ACC112 (cell line): ENCODE measurements around the gene MBTPS1.

Experiments used
- H2AFZ ChIP-seq: fragments of 200-600 bp; sonication (generic); one replicate; pipeline ENCODE4 v1.6.0; 2017; ENCODE audit warnings: antibody characterized with exemption, low read length; ENCODE audit not compliant: unreplicated experiment
- H3K27ac ChIP-seq: fragments of 200-600 bp; sonication (generic); 2 replicates; pipeline ENCODE4 v1.5.1; 2014; ENCODE audit warnings: low read depth, mild to moderate bottlenecking, antibody characterized with exemption, low read length, moderate library complexity
- H3K27me3 ChIP-seq: fragments of 200-600 bp; sonication (generic); 2 replicates; pipeline ENCODE4 v1.6.1; 2014; ENCODE audit warnings: mild to moderate bottlenecking, antibody characterized with exemption, low read length, moderate library complexity, mixed read lengths; ENCODE audit not compliant: insufficient read depth
- H3K36me3 ChIP-seq: fragments of 200-600 bp; sonication (generic); 2 replicates; pipeline ENCODE4 v1.6.1; 2016; ENCODE audit warnings: mild to moderate bottlenecking, antibody characterized with exemption, low read length, moderate library complexity, mixed read lengths; ENCODE audit not compliant: insufficient read depth
- H3K4me1 ChIP-seq: fragments of 200-600 bp; sonication (generic); one replicate; pipeline ENCODE4 v1.6.1; 2016; ENCODE audit warnings: low read length, mixed read lengths; ENCODE audit not compliant: insufficient read depth, unreplicated experiment, control insufficient read depth
- H3K4me3 ChIP-seq: fragments of 200-600 bp; sonication (generic); 2 replicates; pipeline ENCODE4 v1.5.1; 2014; ENCODE audit warnings: mild to moderate bottlenecking, low read depth, low read length
- H3K79me2 ChIP-seq: fragments of 200-600 bp; sonication (generic); one replicate; pipeline ENCODE4 v1.6.0; 2016; ENCODE audit warnings: low read length; ENCODE audit not compliant: control insufficient read depth, unreplicated experiment, insufficient read depth

MBTPS1 gene

DNA sequence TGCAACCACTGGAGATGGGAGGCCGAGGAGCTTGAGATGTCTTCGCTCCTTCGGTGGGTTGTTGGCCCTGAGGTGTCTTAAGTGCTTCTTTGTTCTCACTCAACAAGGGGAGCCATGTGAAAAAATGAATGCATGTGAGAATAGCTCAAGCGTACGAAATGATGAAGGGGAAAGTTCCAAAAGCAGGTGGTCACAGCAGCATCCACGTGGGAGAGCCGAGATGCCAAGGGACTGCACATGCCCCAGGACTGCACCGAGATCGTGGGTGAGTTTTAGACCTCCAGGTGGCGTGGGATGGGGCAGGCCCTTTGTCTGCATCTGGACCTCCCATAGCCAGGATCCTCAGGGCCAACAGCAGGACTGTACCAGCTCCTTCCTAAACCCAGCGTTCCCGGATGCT is 82.2 kb downstream of the MBTPS1 start:
- Histone ChIP-seq H2AFZ (no peak overlapping the region), H3K36me3 (no peaks in the 10 kb centered on the region), H3K4me3 (no peak overlapping the region), H3K4me1 (no peaks in the 10 kb centered on the region), H3K27me3 (peaks cover 19% of the 10 kb centered on the region), H3K27ac (no peak overlapping the region), H3K79me2 (no peaks in the 10 kb centered on the region)

DNA sequence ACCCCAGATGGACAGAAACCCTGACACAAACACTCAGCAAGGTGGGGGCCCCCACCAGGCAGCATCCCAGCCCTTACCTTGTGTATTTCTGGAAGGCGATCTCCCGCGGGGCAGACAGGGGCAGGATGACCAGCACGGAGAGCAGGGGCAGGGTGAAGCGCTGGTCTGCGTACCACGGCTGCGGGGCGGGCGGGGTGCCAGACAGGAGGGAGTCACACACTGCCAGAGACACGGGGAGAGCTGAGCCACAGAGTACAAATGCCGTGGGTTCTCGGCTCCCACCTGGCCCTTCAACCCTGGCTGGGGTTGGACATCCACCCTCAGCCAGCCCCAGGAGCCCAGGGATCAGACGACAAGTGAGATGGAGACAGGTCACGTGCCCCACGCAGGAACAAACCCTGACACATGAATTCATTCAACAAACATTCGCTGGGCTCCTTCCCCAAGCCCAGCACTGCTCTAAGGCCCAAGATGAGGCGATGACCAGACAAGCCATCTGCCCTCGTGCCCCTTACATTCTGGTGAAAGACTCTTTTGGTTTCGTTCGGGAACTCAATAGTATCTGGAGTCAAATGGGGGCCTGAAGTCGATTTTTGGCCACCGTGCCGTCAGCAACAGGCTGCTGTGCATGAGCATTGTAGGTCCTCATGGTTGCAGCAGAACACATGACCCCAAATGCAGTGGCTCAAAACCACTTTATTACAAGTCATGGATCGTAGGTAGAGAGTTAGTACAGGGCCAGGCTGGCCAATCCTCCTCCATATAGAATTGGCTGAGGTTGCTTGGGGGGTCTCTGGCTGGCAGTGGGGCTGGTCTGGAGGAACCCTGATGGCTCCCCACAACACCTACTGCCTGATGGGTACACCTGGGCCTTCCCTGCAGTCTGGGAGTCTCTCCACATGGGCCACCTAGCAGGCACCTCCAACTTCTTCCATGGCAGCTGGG is 83.2 kb downstream of the MBTPS1 start:
- no peaks in the 10 kb centered on the region for H3K79me2 ChIP-seq
- H3K4me1 ChIP-seq: no peaks in the 10 kb centered on the region
- no peak overlapping the region for H3K4me3 ChIP-seq
- no peak overlapping the region for H2AFZ ChIP-seq
- H3K27me3 ChIP-seq: peaks cover 12% of the 10 kb centered on the region
- no peak overlapping the region for H3K27ac ChIP-seq
- H3K36me3 ChIP-seq: no peaks in the 10 kb centered on the region

DNA sequence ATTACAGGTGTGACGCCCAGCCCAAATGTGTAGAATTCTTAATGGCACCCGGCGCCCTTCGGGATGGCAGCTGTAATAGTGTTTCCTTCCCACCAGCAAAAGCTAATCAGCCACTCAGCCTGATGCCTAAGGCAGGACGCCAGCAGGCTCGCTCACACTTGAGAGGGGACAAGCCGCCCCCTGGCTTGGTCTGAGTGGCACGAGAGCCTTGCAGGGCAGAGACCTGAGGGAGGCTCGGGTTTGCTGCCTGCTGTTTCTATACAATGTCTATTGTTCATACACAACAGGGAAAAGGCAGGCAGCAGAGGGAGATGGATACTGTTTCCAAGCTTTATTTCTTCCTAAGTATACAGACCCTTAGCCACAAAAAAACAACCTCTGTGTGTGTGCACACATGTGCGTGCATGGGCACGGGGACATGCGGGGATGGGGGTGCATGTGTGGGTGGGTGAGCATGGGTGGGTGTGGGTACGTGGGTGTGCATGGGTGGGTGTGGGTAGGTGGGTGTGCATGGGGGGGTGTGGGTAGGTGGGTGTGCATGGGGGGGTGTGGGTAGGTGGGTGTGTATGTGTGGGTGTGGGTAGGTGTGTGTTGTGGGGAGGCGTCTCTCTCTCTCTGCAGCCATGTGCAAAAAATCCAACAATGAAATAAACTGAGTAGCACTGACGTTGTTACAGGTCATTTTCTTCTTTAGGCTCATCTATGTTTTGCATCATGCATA is 84.1 kb downstream of the MBTPS1 start:
- Histone ChIP-seq H3K27ac (no peak overlapping the region), H3K79me2 (no peaks in the 10 kb centered on the region), H3K4me1 (no peaks in the 10 kb centered on the region), H3K36me3 (no peaks in the 10 kb centered on the region), H2AFZ (no peak overlapping the region), H3K27me3 (peaks cover 8% of the 10 kb centered on the region; the same call in 1 of the 2 replicates), H3K4me3 (no peak overlapping the region)

DNA sequence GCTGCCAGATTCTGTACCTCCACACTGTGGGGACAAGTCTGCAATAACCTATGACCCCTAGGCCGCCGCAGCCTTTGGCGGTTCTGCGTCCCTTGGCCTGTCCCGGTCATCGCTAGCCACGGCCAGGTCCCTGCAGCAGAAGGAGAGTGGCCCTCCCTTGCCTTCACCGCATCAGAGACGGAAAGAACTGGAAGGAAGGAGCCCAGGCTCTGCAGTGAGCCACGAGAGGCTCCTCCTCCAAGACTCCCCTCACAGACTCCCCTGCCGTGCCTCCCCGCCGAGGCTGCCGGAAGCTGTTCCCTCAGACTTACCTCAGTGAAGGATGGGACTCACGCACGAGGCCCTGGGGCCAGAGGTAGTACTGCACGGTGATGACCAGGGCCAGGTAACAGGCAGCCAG is 85.2 kb downstream of the MBTPS1 start:
- no peak overlapping the region for H3K4me3 ChIP-seq
- no peaks in the 10 kb centered on the region for H3K79me2 ChIP-seq
- H3K27ac ChIP-seq: no peak overlapping the region
- no peaks in the 10 kb centered on the region for H3K4me1 ChIP-seq
- no peaks in the 10 kb centered on the region for H3K36me3 ChIP-seq
- peaks cover 8% of the 10 kb centered on the region; the same call in 1 of the 2 replicates for H3K27me3 ChIP-seq
- no peak overlapping the region for H2AFZ ChIP-seq

DNA sequence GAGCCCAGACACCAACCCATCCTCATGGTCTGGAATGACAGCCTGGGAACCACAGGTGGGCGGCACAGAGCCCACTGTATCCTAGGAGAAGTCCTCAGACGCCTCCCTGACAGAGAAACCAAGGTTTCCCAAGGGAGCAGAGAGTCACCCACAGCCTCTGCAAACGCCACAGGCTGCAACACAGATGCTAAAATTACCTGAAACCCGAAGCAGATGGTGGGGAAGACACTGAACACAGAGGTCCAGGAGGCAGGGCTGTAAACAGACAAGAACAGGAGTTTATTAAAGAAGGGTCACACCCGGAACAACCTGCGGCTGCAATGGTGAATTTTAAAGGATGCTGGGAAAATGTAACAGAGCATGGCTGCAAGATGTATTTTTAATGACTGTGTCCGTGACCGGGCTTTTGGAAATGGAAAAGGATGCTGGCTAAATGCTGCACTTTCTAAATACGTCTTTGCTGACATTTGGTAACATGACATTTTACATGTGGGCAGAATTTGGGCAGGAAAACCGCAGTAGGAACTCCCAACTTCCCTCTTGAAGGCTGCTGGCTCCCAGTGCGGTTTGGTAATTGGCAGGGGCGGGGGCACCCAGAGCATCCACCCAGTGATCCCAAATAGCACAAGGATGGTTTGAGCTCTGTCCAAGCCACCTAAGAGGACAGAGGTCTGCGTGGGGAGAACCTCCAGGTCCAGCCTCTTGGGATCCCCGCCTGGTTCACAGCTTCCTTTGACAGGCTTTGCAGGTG is 87.3 kb downstream of the MBTPS1 start:
- Histone ChIP-seq H3K27me3 (no peaks in the 10 kb centered on the region; the same call in 1 of the 2 replicates), H3K4me1 (peaks cover 3% of the 10 kb centered on the region), H3K79me2 (no peaks in the 10 kb centered on the region), H2AFZ (no peak overlapping the region), H3K27ac (no peak overlapping the region), H3K36me3 (no peaks in the 10 kb centered on the region), H3K4me3 (no peak overlapping the region)

DNA sequence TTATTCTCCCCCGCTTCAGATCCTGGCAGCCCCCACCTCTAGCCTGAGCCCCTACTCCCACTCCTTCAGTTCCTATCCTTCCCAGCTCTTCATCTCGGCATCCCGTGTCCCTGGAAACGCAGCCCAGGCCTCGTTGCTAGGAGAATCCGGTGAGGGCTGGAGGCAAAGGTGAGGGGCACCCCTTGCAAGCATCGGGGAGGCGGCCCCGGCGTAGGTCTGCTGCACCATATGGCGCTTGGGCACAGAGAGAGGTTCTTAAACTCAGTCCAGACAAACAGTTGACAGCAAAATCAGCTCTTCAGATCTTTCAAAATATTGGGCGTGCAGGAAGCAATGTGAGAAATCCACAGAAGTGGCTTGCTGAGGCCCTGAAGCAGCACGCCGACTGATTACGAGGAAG is 89.1 kb downstream of the MBTPS1 start:
- Histone ChIP-seq H2AFZ (no peak overlapping the region), H3K27me3 (no peaks in the 10 kb centered on the region; the same call in 1 of the 2 replicates), H3K4me1 (peaks cover 3% of the 10 kb centered on the region), H3K79me2 (no peaks in the 10 kb centered on the region), H3K36me3 (no peaks in the 10 kb centered on the region), H3K27ac (no peak overlapping the region), H3K4me3 (no peak overlapping the region)

DNA sequence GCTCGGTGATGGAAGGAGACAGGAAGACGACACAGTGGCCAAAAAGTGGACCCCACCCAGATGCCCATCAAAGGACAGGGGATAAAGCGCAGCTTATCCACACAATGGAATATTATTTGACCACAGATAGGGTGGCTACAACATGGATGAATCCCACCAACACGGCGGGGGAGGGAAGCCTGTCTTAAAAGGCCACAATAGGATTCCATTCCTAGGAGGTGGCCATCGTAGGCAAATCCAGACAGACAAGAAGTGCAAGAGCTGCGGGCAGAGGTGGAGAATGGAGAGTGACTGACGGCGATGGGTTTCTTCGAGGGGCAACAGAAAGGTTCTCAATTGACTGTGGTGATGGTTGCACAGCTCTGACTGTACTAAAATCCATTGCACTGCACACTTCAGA is 90.1 kb downstream of the MBTPS1 start:
- Histone ChIP-seq H3K4me3 (no peak overlapping the region), H3K36me3 (no peaks in the 10 kb centered on the region), H2AFZ (no peak overlapping the region), H3K27me3 (no peaks in the 10 kb centered on the region; the same call in 1 of the 2 replicates), H3K27ac (no peak overlapping the region), H3K4me1 (peaks cover 3% of the 10 kb centered on the region), H3K79me2 (no peaks in the 10 kb centered on the region)

DNA sequence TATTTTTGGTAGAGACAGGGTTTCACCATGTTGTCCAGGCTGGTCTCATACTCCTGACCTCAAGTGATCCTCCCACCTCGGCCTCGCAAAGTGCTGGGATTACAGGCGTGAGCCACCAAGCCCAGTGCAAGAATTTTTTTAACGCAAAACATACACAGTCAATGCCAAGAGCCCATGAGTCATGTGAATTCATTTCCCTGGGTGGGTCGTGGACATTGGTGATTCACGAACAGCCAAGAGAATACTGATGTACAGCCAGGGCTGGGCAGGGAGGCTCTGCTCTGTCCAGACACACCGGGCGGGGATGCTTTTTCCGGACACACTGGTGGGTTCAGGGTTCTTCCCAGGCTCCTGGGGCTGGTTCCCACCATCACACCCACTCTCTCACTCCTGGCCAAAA is 91.9 kb downstream of the MBTPS1 start:
- Histone ChIP-seq H2AFZ (no peak overlapping the region), H3K4me1 (peaks cover 3% of the 10 kb centered on the region), H3K27ac (no peak overlapping the region), H3K4me3 (no peak overlapping the region), H3K27me3 (no peaks in the 10 kb centered on the region; the same call in 1 of the 2 replicates), H3K36me3 (no peaks in the 10 kb centered on the region), H3K79me2 (no peaks in the 10 kb centered on the region)

DNA sequence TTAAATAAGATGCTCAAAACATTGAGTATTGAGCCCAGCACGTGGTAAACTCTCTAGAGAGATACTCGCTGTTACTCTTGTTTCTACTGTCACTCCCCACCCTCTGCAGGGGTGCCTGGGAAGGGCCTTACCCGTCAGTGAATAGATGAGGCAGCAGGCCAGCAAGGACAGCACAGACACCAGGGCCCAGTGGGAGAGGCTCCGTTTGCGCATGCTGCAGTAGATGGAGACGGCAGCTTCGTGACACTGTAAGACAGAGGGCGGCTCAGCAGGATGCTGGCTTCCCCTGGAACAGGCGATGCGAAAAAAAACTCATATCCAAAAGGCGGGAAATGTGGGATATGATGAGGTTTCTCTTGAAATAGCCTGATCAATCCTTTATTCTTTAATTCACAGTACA is 94.1 kb downstream of the MBTPS1 start:
- H3K79me2 ChIP-seq: no peaks in the 10 kb centered on the region
- no peak overlapping the region for H3K4me3 ChIP-seq
- H3K36me3 ChIP-seq: no peaks in the 10 kb centered on the region
- H3K27ac ChIP-seq: no peak overlapping the region
- H3K27me3 ChIP-seq: no peaks in the 10 kb centered on the region; the same call in 1 of the 2 replicates
- H3K4me1 ChIP-seq: peaks cover 3% of the 10 kb centered on the region
- no peak overlapping the region for H2AFZ ChIP-seq

DNA sequence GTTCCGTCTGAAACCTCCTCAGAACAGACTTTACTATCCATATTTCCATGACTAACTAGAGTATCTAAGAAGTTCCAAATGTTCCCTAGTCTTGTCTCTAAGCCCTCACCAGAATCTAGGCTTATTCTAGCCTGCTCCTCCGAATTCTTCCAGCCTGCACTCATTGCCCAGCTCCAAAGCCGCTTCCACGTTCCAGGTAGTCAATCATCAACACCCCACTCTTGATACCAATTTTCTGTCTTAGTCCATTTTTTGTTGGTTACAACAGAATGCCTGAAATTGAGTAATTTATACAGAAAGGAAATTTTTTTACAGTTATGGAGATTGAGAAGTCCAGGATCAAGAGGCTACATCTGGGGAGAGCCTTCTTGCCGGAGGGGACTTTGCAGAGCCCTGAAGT is 95.3 kb downstream of the MBTPS1 start:
- Histone ChIP-seq H3K36me3 (no peaks in the 10 kb centered on the region), H3K4me1 (peaks cover 3% of the 10 kb centered on the region), H3K79me2 (no peaks in the 10 kb centered on the region), H3K4me3 (no peak overlapping the region), H3K27ac (no peak overlapping the region), H2AFZ (no peak overlapping the region), H3K27me3 (no peaks in the 10 kb centered on the region; the same call in 1 of the 2 replicates)
